ENCODE measurements around the gene C1orf35. TPM values are rescaled to one million over a fixed set of nuclear protein-coding genes. Genes with fewer than 3 reads are reported as not detected.

Gene C1orf35
- polyA plus RNA-seq, 1 experiment = 6.2 TPM

DNA sequence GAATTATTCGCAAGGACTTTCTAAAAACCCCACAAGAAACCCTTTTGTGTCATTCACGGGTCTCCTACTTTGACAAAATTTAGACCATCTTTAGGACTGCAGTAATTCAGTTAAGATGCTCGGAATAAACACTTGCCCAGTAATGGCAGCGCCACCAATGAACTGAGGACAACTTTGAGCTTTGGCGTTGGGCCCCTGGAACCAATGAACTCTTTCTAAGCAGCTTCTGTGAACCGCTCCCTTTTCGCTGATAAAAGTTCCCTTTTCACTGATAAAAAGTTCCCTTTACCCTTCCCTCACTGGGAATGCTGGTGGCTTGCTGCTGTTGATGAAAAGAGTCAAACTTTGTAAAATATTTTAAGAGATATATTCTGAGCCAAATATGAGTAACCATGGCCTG is 7.4 kb upstream of the C1orf35 start:
- ChIA-PET POLR2A (no interaction called here), CTCF (interaction anchor here (1.1 to 2.5 kb wide), 4 partner anchors 9 to 20 kb away, joined by 3 to 8 read pairs (median 6); no protein-coding TSS in a partner anchor)
- Histone ChIP-seq H3K27me3 (ENCODE audit: control insufficient read depth, insufficient read depth, low read length) (no peaks in the 10 kb centered on the region), H3K4me3 (ENCODE audit: low read depth, low read length) (no peak overlapping the region), H3K36me3 (ENCODE audit: control insufficient read depth, insufficient read depth, low read length) (peaks cover 13% of the 10 kb centered on the region)
- DNase-seq (ENCODE audit: low read depth) = no peak
- TF ChIP-seq, protein P1, sequence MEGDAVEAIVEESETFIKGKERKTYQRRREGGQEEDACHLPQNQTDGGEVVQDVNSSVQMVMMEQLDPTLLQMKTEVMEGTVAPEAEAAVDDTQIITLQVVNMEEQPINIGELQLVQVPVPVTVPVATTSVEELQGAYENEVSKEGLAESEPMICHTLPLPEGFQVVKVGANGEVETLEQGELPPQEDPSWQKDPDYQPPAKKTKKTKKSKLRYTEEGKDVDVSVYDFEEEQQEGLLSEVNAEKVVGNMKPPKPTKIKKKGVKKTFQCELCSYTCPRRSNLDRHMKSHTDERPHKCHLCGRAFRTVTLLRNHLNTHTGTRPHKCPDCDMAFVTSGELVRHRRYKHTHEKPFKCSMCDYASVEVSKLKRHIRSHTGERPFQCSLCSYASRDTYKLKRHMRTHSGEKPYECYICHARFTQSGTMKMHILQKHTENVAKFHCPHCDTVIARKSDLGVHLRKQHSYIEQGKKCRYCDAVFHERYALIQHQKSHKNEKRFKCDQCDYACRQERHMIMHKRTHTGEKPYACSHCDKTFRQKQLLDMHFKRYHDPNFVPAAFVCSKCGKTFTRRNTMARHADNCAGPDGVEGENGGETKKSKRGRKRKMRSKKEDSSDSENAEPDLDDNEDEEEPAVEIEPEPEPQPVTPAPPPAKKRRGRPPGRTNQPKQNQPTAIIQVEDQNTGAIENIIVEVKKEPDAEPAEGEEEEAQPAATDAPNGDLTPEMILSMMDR (IDR thresholded peaks at IDR 0.05; ENCODE audit: insufficient read depth, low read depth, low read length) = no peak

GRCh38 chr1:228109962-228110488 is 6.9 kb upstream of the C1orf35 start:
- H3K27me3 ChIP-seq (ENCODE audit: control insufficient read depth, insufficient read depth, low read length) = no peaks in the 10 kb centered on the region
- ChIA-PET POLR2A (interaction anchor here (0.5 to 0.8 kb wide), 2 partner anchors 26 to 297 kb away, joined by 3 to 21 read pairs; partner anchors contain the start of gene TRIM11), CTCF (interaction anchor here (0.6 to 2.5 kb wide), 6 partner anchors 9 to 166 kb away, joined by 3 to 8 read pairs (median 5); partner anchors contain the start of gene IBA57)
- TF ChIP-seq, protein P1 (IDR thresholded peaks at IDR 0.05; ENCODE audit: insufficient read depth, low read depth, low read length) = no peak
- peaks cover 13% of the 10 kb centered on the region for H3K36me3 ChIP-seq (ENCODE audit: control insufficient read depth, insufficient read depth, low read length)
- DNase-seq (ENCODE audit: low read depth) = no peak
- peak overlapping the region; percentile 99 for H3K4me3 ChIP-seq (ENCODE audit: low read depth, low read length)

GRCh38 chr1:228109073-228109961 is 6.2 kb upstream of the C1orf35 start, which contains the start of gene MRPL55:
Gene MRPL55 (minus strand): TSS chr1:228109299. CDS start chr1:228108260, 1,039 bp downstream.
- ChIA-PET CTCF (interaction anchor here (0.6 to 2.5 kb wide), 6 partner anchors 10 to 167 kb away, joined by 3 to 8 read pairs (median 5); partner anchors contain the start of gene IBA57), POLR2A (interaction anchor here (0.5 to 0.8 kb wide), 3 partner anchors 25 to 298 kb away, joined by 3 to 21 read pairs (median 4); partner anchors contain the start of gene TRIM11)
- DNase-seq (ENCODE audit: low read depth) = peak; percentile 77
- TF ChIP-seq, protein P1 (IDR thresholded peaks at IDR 0.05; ENCODE audit: insufficient read depth, low read depth, low read length) = 0 out of 2 replicates have a peak, but pooled peaks have one; percentile 10
- peaks cover 13% of the 10 kb centered on the region for H3K36me3 ChIP-seq (ENCODE audit: control insufficient read depth, insufficient read depth, low read length)
- peak within 1 kb of the TSS; percentile 99 for H3K4me3 ChIP-seq (ENCODE audit: low read depth, low read length)
- no peaks in the 10 kb centered on the region for H3K27me3 ChIP-seq (ENCODE audit: control insufficient read depth, insufficient read depth, low read length)

- POLR2A ChIA-PET = no interaction called here
- peaks cover 13% of the 10 kb centered on the region for H3K36me3 ChIP-seq (ENCODE audit: control insufficient read depth, insufficient read depth, low read length)
- H3K27me3 ChIP-seq (ENCODE audit: control insufficient read depth, insufficient read depth, low read length) = no peaks in the 10 kb centered on the region
- CTCF ChIA-PET = no interaction called here
- H3K4me3 ChIP-seq (ENCODE audit: low read depth, low read length) = peak overlapping the region; percentile 99
- no peak for DNase-seq (ENCODE audit: low read depth)
- TF ChIP-seq, protein P1 (IDR thresholded peaks at IDR 0.05; ENCODE audit: insufficient read depth, low read depth, low read length) = no peak
These were observed 5.6 kb upstream of the C1orf35 start for GRCh38 chr1:228108742-228109072.

All from BJ (cell line).